AG10803 (cell line): ENCODE results near the gene RNASEL.

Experiments
- DNase-seq: peaks from one replicate; pipeline ENCODE4 v3.0.0; 2010; ENCODE audit warnings: low read depth
- H3K4me3 ChIP-seq: 2 replicates; pipeline ENCODE4 v1.5.1; 2011; ENCODE audit warnings: mild to moderate bottlenecking, low read length, control low read depth
- CTCF ChIP-seq: conservative IDR thresholded peaks from 2 replicates; pipeline ENCODE4 v1.5.1; 2011; ENCODE audit warnings: mild to moderate bottlenecking, low read length, control low read depth, inconsistent platforms

Gene RNASEL

GRCh38 chr1:182587666-182588499, 1.2 kb downstream of the RNASEL start:
- no peak for DNase-seq
- no peak for TF ChIP-seq CTCF
- H3K4me3 ChIP-seq, result peak overlapping the region; percentile 81

GRCh38 chr1:182587093-182587492, 2.0 kb downstream of the RNASEL start:
- no peak overlapping the region for H3K4me3 ChIP-seq
- no peak for TF ChIP-seq CTCF
- no peak for DNase-seq

- no peak for TF ChIP-seq CTCF
- H3K4me3 ChIP-seq, result no peak overlapping the region
- no peak for DNase-seq
Observed at GRCh38 chr1:182586380-182586779, 2.7 kb downstream of the RNASEL start.

GRCh38 chr1:182584746-182585145, 4.3 kb downstream of the RNASEL start:
- TF ChIP-seq CTCF, result no peak
- no peak for DNase-seq
- no peak overlapping the region for H3K4me3 ChIP-seq

GRCh38 chr1:182580736-182581135, 8.3 kb downstream of the RNASEL start:
- no peak overlapping the region for H3K4me3 ChIP-seq
- TF ChIP-seq CTCF, result no peak
- no peak for DNase-seq

GRCh38 chr1:182575540-182576149, 13.4 kb downstream of the RNASEL start:
- no peak overlapping the region for H3K4me3 ChIP-seq
- TF ChIP-seq CTCF, result no peak
- peak; percentile 79 for DNase-seq

GRCh38 chr1:182574156-182574555, 14.9 kb downstream of the RNASEL start:
- no peak for DNase-seq
- no peak overlapping the region for H3K4me3 ChIP-seq
- no peak for TF ChIP-seq CTCF
